Endothelial cell of umbilical vein (primary cell): ENCODE measurements around the gene PELI2. TPM values are rescaled to one million over a fixed set of nuclear protein-coding genes. Genes with fewer than 3 reads are reported as not detected.

Experiments
- BruUV-seq: library from RNA; stranded (reverse); fragments of 400-500 nt; replicated peaks from 2 replicates; lab custom pipeline; 2021; lab: Mats Ljungman, UMichigan
- CTCF ChIA-PET: fragments of 300-600, 350-600 bp; sonication (Branson Sonifier 250); formaldehyde crosslinking; loops from one replicate; lab custom pipeline; 2021; ENCODE audit warnings: antibody characterized with exemption, inconsistent platforms; lab: Charles Lee
- POLR2A ChIA-PET: fragments of 300-600, 350-600 bp; sonication (Branson Sonifier 250); formaldehyde crosslinking; loops from one replicate; lab custom pipeline; 2021; ENCODE audit warnings: antibody characterized with exemption, inconsistent platforms; lab: Charles Lee
- DNase-seq: peaks from one replicate; pipeline ENCODE4 v3.0.0-alpha.2; 2011; ENCODE audit warnings: low read depth, low spot score
- FAIRE-seq: peaks from 2 replicates; lab custom pipeline; 2011; peaks lifted over from hg19 to GRCh38; lab: Jason Lieb, UNC
- H2AFZ ChIP-seq: 2 replicates; pipeline ENCODE4 v1.6.0; 2012; ENCODE audit warnings: low read depth, low read length, control low read depth, inconsistent platforms
- H3K27ac ChIP-seq: 2 replicates; pipeline ENCODE4 v1.5.1; 2011; ENCODE audit warnings: low read depth, mild to moderate bottlenecking, control low read depth, low read length, moderate library complexity; ENCODE audit not compliant: insufficient read depth
- H3K27me3 ChIP-seq, 2 experiments: 2 replicates each; pipeline versions ENCODE4 v1.6.0 to v1.6.1; 2011; ENCODE audit warnings: low read length in 2 of 2, mixed read lengths in 1 of 2; ENCODE audit not compliant: control insufficient read depth in 2 of 2, insufficient read depth in 2 of 2
- H3K36me3 ChIP-seq, 2 experiments: 2 replicates in 1 of 2; 3 replicates in 1 of 2; pipeline ENCODE4 v1.5.1; 2011; ENCODE audit warnings: low read length in 2 of 2, mild to moderate bottlenecking in 1 of 2, moderate library complexity in 1 of 2; ENCODE audit not compliant: control insufficient read depth in 2 of 2, insufficient read depth in 2 of 2; ENCODE audit errors: extremely low read depth in 1 of 2
- H3K4me1 ChIP-seq: 3 replicates; pipeline ENCODE4 v1.5.1; 2011; ENCODE audit warnings: mild to moderate bottlenecking, low read length; ENCODE audit not compliant: control insufficient read depth, insufficient read depth; ENCODE audit errors: extremely low read depth
- H3K4me2 ChIP-seq: 2 replicates; pipeline ENCODE4 v1.6.1; 2011; ENCODE audit warnings: low read length, control low read depth, mixed read lengths; ENCODE audit not compliant: insufficient read depth
- H3K4me3 ChIP-seq, 3 experiments: fragments of 200-600 bp in 1 of 3; sonication (generic), shearing (Covaris generic) in 1 of 3; replicated peaks in 1 of 3; 2 replicates each; pipeline ENCODE4 v1.5.1; 2011 to 2016; ENCODE audit warnings: control low read depth in 3 of 3, low read length in 3 of 3, mild to moderate bottlenecking in 2 of 3, inconsistent platforms in 1 of 3, low read depth in 1 of 3, moderate library complexity in 1 of 3; ENCODE audit not compliant: insufficient read depth in 1 of 3
- H3K79me2 ChIP-seq: 2 replicates; pipeline ENCODE4 v1.6.0; 2012; ENCODE audit warnings: low read length, inconsistent platforms; ENCODE audit not compliant: control insufficient read depth, insufficient read depth
- H3K9ac ChIP-seq: replicated peaks from 2 replicates; pipeline ENCODE3; 2011; ENCODE audit warnings: low read length, control low read depth; ENCODE audit not compliant: insufficient read depth; ENCODE audit errors: extremely low read depth
- H3K9me1 ChIP-seq: replicated peaks from 3 replicates; pipeline ENCODE4 v1.6.0; 2011; ENCODE audit warnings: mild to moderate bottlenecking, low read length; ENCODE audit not compliant: control insufficient read depth, insufficient read depth; ENCODE audit errors: extremely low read depth
- H3K9me3 ChIP-seq: replicated peaks from 2 replicates; pipeline ENCODE4 v1.5.1; 2012; ENCODE audit warnings: low read length, inconsistent platforms; ENCODE audit not compliant: control insufficient read depth, insufficient read depth
- H4K20me1 ChIP-seq: replicated peaks from 2 replicates; pipeline ENCODE3; 2011; ENCODE audit warnings: mild to moderate bottlenecking, low read length; ENCODE audit not compliant: control insufficient read depth, insufficient read depth; ENCODE audit errors: extremely low read depth
- CTCF ChIP-seq, 2 donors: IDR thresholded peaks; 1 replicate in 1 of 2; 2 replicates in 1 of 2; pipeline ENCODE4 v1.5.1; 2011; ENCODE audit warnings: low read length in 2 of 2, mild to moderate bottlenecking in 2 of 2, moderate library complexity in 2 of 2, control low read depth in 1 of 2, inconsistent platforms in 1 of 2, low read depth in 1 of 2; ENCODE audit not compliant: insufficient read depth in 1 of 2; ENCODE audit errors: extremely low read depth in 1 of 2
- EZH2 ChIP-seq: IDR thresholded peaks from 2 replicates; pipeline ENCODE4 v1.6.1; 2012; ENCODE audit warnings: borderline replicate concordance, low read depth, mild to moderate bottlenecking, moderate library complexity, low read length, inconsistent platforms; ENCODE audit not compliant: severe bottlenecking
- FOS ChIP-seq: IDR thresholded peaks from 2 replicates; pipeline ENCODE4 v1.6.1; 2011; ENCODE audit warnings: mild to moderate bottlenecking, low read length, moderate library complexity, borderline replicate concordance; ENCODE audit not compliant: insufficient read depth
- GATA2 ChIP-seq: IDR thresholded peaks from 2 replicates; pipeline ENCODE4 v1.7.0; 2011; ENCODE audit warnings: low read depth, mild to moderate bottlenecking, moderate library complexity, mixed read lengths, low read length; ENCODE audit not compliant: insufficient read length, insufficient read depth
- JUN ChIP-seq: IDR thresholded peaks from 2 replicates; pipeline ENCODE4 v1.6.1; 2011; ENCODE audit warnings: borderline replicate concordance, low read depth; ENCODE audit not compliant: insufficient read length, insufficient read depth
- MAX ChIP-seq: IDR thresholded peaks from 2 replicates; pipeline ENCODE4 v1.6.1; 2011; ENCODE audit not compliant: insufficient read depth, insufficient read length
- MYC ChIP-seq: IDR thresholded peaks from one replicate; pipeline ENCODE4 v1.6.1; 2011; ENCODE audit warnings: mild to moderate bottlenecking, low read depth, low read length
- POLR2A ChIP-seq: IDR thresholded peaks from 2 replicates; pipeline ENCODE4 v1.6.1; 2012; ENCODE audit warnings: low read depth, mild to moderate bottlenecking, control low read depth, low read length
- POLR2AphosphoS5 ChIP-seq: IDR thresholded peaks from 2 replicates; pipeline ENCODE4 v1.6.1; 2012; ENCODE audit warnings: low read depth, mild to moderate bottlenecking, control low read depth, low read length, moderate library complexity; ENCODE audit not compliant: insufficient read depth
- dilution Hi-C: fragments of 300-500 bp; cut with MboI; formaldehyde crosslinking; loops from one replicate; pipeline ENCODE4 v1.15.0; 2019; ENCODE audit warnings: low sequenced_read_pairs; ENCODE audit not compliant: extremely low pct_ligation_motif_present
- intact Hi-C: fragments of 100-400 bp; cut with micrococcal nuclease; formaldehyde crosslinking; loops from one replicate; pipeline ENCODE4 v1.10.0; 2022
- polyA plus RNA-seq, 4 experiments: library from polyadenylated mRNA; depleted of rRNA in 3 of 4; stranded (reverse) in 3 of 4; unstranded in 1 of 4; fragments of >200 nt; gene quantifications; 2 replicates each; pipeline versions ENCODE4 v1.2.1 to v1.2.3, GENCODE V29; 2011 to 2012; ENCODE audit warnings: missing spikeins in 1 of 4
- total RNA-seq: library from RNA; stranded (reverse); gene quantifications from 2 replicates; pipeline ENCODE4 v1.2.3, GENCODE V29; 2021

The PELI2 gene
- total and polyA plus RNA-seq, 2 donors (not counting 3 experiments of a cell fraction or from before 2014, with no cell fraction given) = 11.5 to 13.0 TPM

GRCh38 chr14:56241461-56241860 lies 123.2 kb downstream of the PELI2 start:
- Histone ChIP-seq H3K9ac (no peak overlapping the region), H3K27me3 (no peaks in the 10 kb centered on the region), H3K36me3 (no peaks in the 10 kb centered on the region), H3K4me1 (no peaks in the 10 kb centered on the region), H3K9me3 (no peaks in the 10 kb centered on the region), H3K27ac (no peak overlapping the region), H3K4me3 (no peak overlapping the region), H3K79me2 (no peaks in the 10 kb centered on the region), H3K4me2 (no peak overlapping the region), H2AFZ (no peak overlapping the region), H3K9me1 (no peaks in the 10 kb centered on the region), H4K20me1 (no peaks in the 10 kb centered on the region)
- POLR2A ChIA-PET = no interaction called here
- BruUV-seq = no TSS peak
- TF ChIP-seq EZH2 (no peak), FOS (no peak), POLR2A (no peak), POLR2AphosphoS5 (no peak)
- DNase-seq = no peak
- dilution Hi-C loops = no loop called here
- intact Hi-C loops = no loop called here
- CTCF ChIA-PET = no interaction called here
- FAIRE-seq = no peak

- TF ChIP-seq MYC (no peak), FOS (no peak), GATA2 (no peak), MAX (no peak), POLR2A (no peak), JUN (no peak), POLR2AphosphoS5 (no peak), CTCF (IDR thresholded peaks at IDR 0.05; ENCODE audit: extremely low read depth in 1 of 2, insufficient read depth in 1 of 2, low read depth in 1 of 2, low read length in 2 of 2) (no peak), EZH2 (no peak)
- H3K9ac ChIP-seq = no peak overlapping the region
- no TSS peak for BruUV-seq
- H3K4me1 ChIP-seq = no peaks in the 10 kb centered on the region
- no peak overlapping the region for H3K4me3 ChIP-seq
- no peaks in the 10 kb centered on the region for H3K36me3 ChIP-seq
- no peaks in the 10 kb centered on the region for H3K9me1 ChIP-seq
- FAIRE-seq (no peak), DNase-seq (no peak)
- CTCF ChIA-PET = interaction anchor here (0.9 to 1.2 kb wide), 3 partner anchors 23 to 97 kb away, joined by 3 to 11 read pairs (median 3); no protein-coding TSS in a partner anchor
- H3K27ac ChIP-seq = no peak overlapping the region
- H3K9me3 ChIP-seq = no peaks in the 10 kb centered on the region
- H3K27me3 ChIP-seq = no peaks in the 10 kb centered on the region
- no peaks in the 10 kb centered on the region for H3K79me2 ChIP-seq
- no peak overlapping the region for H3K4me2 ChIP-seq
- no peaks in the 10 kb centered on the region for H4K20me1 ChIP-seq
- no peak overlapping the region for H2AFZ ChIP-seq
- dilution Hi-C loops = no loop called here
- intact Hi-C loops = no loop called here
- POLR2A ChIA-PET = no interaction called here
Measured at GRCh38 chr14:56243110-56243509, 124.9 kb downstream of the PELI2 start.
